ENCODE measurements around the gene GPBP1. TPM values are rescaled to one million over a fixed set of nuclear protein-coding genes. Genes with fewer than 3 reads are reported as not detected.
"Not testable (repeated sequence)": the region's sequence is repeated elsewhere in the genome, so short reads cannot be mapped to it uniquely, and the experiment has no call there.

GPBP1 gene
- total and polyA plus RNA-seq, 12 donors, result 38.7 to 131 (median 81.7) TPM

DNA sequence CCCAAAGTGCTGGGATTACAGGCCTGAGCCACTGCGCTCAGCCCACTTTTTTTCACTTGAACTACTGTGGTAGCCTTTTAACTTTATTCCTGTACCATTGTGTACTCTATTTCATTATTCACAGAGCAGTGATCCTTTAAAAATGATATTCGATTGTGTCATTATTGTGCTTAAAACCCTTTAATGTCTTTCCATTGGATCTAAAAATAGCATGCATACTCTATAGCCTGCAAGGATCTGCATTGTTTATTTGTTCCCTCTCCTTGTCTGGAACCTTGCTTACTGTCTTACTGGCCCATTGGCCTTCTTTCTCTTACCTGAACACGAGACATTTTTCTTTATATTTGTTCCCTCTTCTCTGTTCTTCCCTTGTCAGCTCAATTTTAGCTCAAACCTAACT lies 15.7 kb downstream of the GPBP1 start:
- no peak for DNase-seq
- peaks cover 48 to 70% of the 10 kb centered on the region in 2 donors for H3K4me1 ChIP-seq (replicated peaks in 1 of 2)
- H3K9me3 ChIP-seq (replicated peaks in 1 of 3), result no peaks in the 10 kb centered on the region
- peak overlapping the region in 4 of 5 donors; percentile 9 to 84 (median 36) for H3K27ac ChIP-seq
- no peak overlapping the region for H3K4me3 ChIP-seq
- WGBS, 4 donors, result 61 to 68% (median 64%) methylated on average over 3 of the region's 3 CpGs
- peaks cover 0 to 9% of the 10 kb centered on the region in 2 donors for H3K36me3 ChIP-seq (replicated peaks in 1 of 2)
- intact Hi-C loops (cut with DNase I), result no loop called here
- no peak for TF ChIP-seq POLR2A (IDR thresholded peaks at IDR 0.05)
- TF ChIP-seq, protein P1, sequence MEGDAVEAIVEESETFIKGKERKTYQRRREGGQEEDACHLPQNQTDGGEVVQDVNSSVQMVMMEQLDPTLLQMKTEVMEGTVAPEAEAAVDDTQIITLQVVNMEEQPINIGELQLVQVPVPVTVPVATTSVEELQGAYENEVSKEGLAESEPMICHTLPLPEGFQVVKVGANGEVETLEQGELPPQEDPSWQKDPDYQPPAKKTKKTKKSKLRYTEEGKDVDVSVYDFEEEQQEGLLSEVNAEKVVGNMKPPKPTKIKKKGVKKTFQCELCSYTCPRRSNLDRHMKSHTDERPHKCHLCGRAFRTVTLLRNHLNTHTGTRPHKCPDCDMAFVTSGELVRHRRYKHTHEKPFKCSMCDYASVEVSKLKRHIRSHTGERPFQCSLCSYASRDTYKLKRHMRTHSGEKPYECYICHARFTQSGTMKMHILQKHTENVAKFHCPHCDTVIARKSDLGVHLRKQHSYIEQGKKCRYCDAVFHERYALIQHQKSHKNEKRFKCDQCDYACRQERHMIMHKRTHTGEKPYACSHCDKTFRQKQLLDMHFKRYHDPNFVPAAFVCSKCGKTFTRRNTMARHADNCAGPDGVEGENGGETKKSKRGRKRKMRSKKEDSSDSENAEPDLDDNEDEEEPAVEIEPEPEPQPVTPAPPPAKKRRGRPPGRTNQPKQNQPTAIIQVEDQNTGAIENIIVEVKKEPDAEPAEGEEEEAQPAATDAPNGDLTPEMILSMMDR (IDR thresholded peaks at IDR 0.05), result no peak
- no peaks in the 10 kb centered on the region for H3K27me3 ChIP-seq

DNA sequence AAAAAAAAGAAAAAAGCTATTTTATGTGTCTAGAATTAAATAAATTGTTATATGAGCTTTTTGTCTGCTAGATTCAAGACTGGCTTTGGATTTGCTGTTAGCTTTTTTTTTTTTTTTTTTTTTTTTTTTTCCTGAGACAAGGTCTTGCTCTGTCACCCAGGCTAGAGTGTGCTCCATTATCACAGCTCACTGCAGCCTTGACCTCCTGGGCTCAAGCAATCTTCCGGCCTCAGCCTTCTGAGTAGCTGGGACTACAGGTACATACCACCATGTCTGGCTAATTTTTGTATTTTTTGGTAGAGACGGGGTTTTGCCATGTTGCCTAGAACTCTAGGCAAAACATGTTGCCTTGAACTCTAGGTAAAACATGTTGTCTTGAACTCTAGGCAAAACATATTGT lies 16.7 kb downstream of the GPBP1 start:
- 35 to 58% (median 49%) methylated on average over 2 of the region's 2 CpGs for WGBS, 4 donors
- no peak overlapping the region for H3K4me3 ChIP-seq
- intact Hi-C loops (cut with DNase I), result no loop called here
- peak overlapping the region in 4 of 5 donors; percentile 14 to 84 (median 54) for H3K27ac ChIP-seq
- DNase-seq, result peak in 4 of 7 donors; percentile 50 to 64 (median 51)
- H3K36me3 ChIP-seq (replicated peaks in 1 of 2), result peaks cover 0 to 9% of the 10 kb centered on the region in 2 donors
- H3K27me3 ChIP-seq, result no peaks in the 10 kb centered on the region
- TF ChIP-seq POLR2A (IDR thresholded peaks at IDR 0.05), result no peak
- TF ChIP-seq, protein P1 (IDR thresholded peaks at IDR 0.05), result no peak
- peaks cover 40 to 61% of the 10 kb centered on the region in 2 donors for H3K4me1 ChIP-seq (replicated peaks in 1 of 2)
- H3K9me3 ChIP-seq (replicated peaks in 1 of 3), result no peaks in the 10 kb centered on the region

DNA sequence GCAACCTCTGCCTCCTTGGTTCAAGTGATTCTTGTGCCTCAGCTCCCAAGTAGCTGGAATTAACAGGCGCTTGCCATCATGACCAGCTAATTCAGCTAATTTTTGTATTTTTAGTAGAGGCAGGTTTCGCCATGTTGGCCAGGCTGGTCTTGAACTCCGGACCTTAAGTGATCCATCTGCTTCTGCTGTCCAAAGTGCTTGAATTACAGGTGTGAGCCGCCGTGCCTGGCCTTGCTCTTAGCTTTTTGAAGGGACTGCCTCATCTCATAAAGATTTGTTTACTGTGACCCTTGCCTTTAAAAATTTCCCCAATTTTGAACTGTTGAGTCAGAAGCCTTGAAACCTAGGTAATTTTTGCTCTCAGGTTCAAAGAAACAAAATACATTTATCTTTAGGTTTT lies 17.3 kb downstream of the GPBP1 start:
- H3K27me3 ChIP-seq, result no peaks in the 10 kb centered on the region
- peak overlapping the region in 4 of 5 donors; percentile 14 to 58 (median 48) for H3K27ac ChIP-seq
- no peak for DNase-seq
- H3K4me1 ChIP-seq (replicated peaks in 1 of 2), result peaks cover 34 to 56% of the 10 kb centered on the region in 2 donors
- TF ChIP-seq, protein P1 (IDR thresholded peaks at IDR 0.05), result no peak
- no peak for TF ChIP-seq POLR2A (IDR thresholded peaks at IDR 0.05)
- H3K9me3 ChIP-seq (replicated peaks in 1 of 3), result no peaks in the 10 kb centered on the region
- 57 to 74% (median 67%) methylated on average over 5 of the region's 5 CpGs for WGBS, 4 donors
- no peak overlapping the region for H3K4me3 ChIP-seq
- intact Hi-C loops (cut with DNase I), result no loop called here
- peaks cover 0 to 9% of the 10 kb centered on the region in 2 donors for H3K36me3 ChIP-seq (replicated peaks in 1 of 2)

DNA sequence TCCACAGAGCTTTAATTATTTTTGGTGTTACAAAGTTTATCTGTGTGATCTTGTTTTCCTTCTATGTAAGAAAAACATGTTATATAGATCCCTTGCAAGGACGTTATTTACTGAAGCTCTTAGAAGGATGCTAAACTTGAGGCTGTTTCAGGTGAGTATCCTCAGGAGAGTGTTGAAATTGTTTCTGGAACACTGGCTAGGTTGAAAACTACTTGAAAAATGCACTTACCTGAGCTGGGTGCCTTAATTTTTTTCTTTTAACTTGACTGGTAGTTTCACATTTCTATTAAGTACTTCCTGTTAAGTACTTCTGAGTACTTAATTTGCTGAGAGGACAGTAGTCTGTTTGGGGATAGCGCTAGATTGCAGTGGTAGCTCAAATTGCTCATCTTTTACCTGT lies 18.1 kb downstream of the GPBP1 start:
- TF ChIP-seq, protein P1 (IDR thresholded peaks at IDR 0.05), result no peak
- no peak for TF ChIP-seq POLR2A (IDR thresholded peaks at IDR 0.05)
- Histone ChIP-seq H3K4me1 (replicated peaks in 1 of 2) (peaks cover 28 to 52% of the 10 kb centered on the region in 2 donors), H3K27ac (no peak overlapping the region), H3K27me3 (no peaks in the 10 kb centered on the region), H3K4me3 (no peak overlapping the region), H3K9me3 (replicated peaks in 1 of 3) (no peaks in the 10 kb centered on the region), H3K36me3 (replicated peaks in 1 of 2) (peaks cover 0 to 9% of the 10 kb centered on the region in 2 donors)
- 70 to 88% (median 81%) methylated on average over 2 of the region's 2 CpGs for WGBS, 4 donors
- DNase-seq, result no peak
- intact Hi-C loops (cut with DNase I), result no loop called here

DNA sequence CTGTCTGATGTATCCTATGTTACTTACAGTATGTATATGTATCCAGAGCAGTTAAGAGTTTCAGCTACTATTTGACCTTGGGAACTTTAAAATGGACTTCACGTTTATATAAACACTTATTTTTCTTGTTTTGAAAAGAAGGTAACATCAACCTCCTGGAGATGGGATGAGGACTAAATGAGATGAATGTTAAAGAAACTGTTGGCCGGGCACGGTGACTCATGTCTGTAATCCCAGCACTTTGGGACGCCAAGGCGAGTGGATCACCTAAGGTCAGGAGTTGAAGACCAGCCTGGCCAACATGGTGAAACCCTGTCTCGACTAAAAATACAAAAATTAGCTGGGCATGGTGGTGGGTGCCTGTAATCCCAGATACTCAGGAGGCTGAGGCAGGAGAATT lies 19.0 kb downstream of the GPBP1 start:
- H3K4me3 ChIP-seq; H3K27me3 ChIP-seq; intact Hi-C loops (cut with DNase I); H3K36me3 ChIP-seq (replicated peaks in 1 of 2); H3K27ac ChIP-seq; H3K9me3 ChIP-seq (replicated peaks in 1 of 3): not testable (repeated sequence)
- peaks cover 22 to 48% of the 10 kb centered on the region in 2 donors for H3K4me1 ChIP-seq (replicated peaks in 1 of 2)
- 48 to 57% (median 52%) methylated on average over 6 of the region's 6 CpGs for WGBS, 4 donors
- peak in 3 of 7 donors; percentile 42 to 55 (median 52) for DNase-seq

All from adrenal gland (tissue), 12 donors.